Loucy (cell line): ENCODE results near the gene PKNOX2.

Experiments
- H2AFZ ChIP-seq: fragments of 200-600 bp; sonication (generic); 2 replicates; pipeline ENCODE4 v1.6.0; 2016; ENCODE audit warnings: antibody characterized with exemption, mild to moderate bottlenecking, low read length, moderate library complexity
- H3F3A ChIP-seq: fragments of 200-600 bp; 2 replicates; pipeline ENCODE4 v1.6.0; 2016; ENCODE audit warnings: antibody characterized with exemption, low read depth, mild to moderate bottlenecking
- H3K27me3 ChIP-seq: fragments of 200-600 bp; sonication (generic); 2 replicates; pipeline ENCODE4 v1.6.1; 2014; ENCODE audit warnings: low read length, mild to moderate bottlenecking; ENCODE audit not compliant: insufficient read depth, poor library complexity, severe bottlenecking
- H3K36me3 ChIP-seq: fragments of 200-600 bp; sonication (generic); 2 replicates; pipeline ENCODE4 v1.6.1; 2016; ENCODE audit warnings: low read length; ENCODE audit not compliant: insufficient read depth
- H3K4me1 ChIP-seq: fragments of 200-600 bp; sonication (generic); 2 replicates; pipeline ENCODE4 v1.5.1; 2014; ENCODE audit warnings: low read length, mild to moderate bottlenecking; ENCODE audit not compliant: insufficient read depth, poor library complexity, severe bottlenecking
- H3K4me2 ChIP-seq: fragments of 200-600 bp; sonication (generic); 2 replicates; pipeline ENCODE4 v1.6.0; 2014; ENCODE audit warnings: antibody characterized with exemption, low read length, low read depth, mild to moderate bottlenecking; ENCODE audit not compliant: poor library complexity, severe bottlenecking
- H3K4me3 ChIP-seq: fragments of 200-600 bp; sonication (generic); 2 replicates; pipeline ENCODE4 v1.5.1; 2014; ENCODE audit warnings: low read length, mild to moderate bottlenecking, mixed read lengths; ENCODE audit not compliant: poor library complexity, severe bottlenecking
- H3K79me2 ChIP-seq: fragments of 200-600 bp; sonication (generic); 2 replicates; pipeline ENCODE4 v1.6.1; 2014; ENCODE audit warnings: low read length; ENCODE audit not compliant: insufficient read depth
- H3K9ac ChIP-seq: fragments of 200-600 bp; sonication (generic); 2 replicates; pipeline ENCODE4 v1.6.0; 2014; ENCODE audit warnings: mild to moderate bottlenecking, low read depth, low read length, moderate library complexity; ENCODE audit not compliant: poor library complexity, severe bottlenecking
- H3K9me2 ChIP-seq: fragments of 200-600 bp; sonication (generic); replicated peaks from 2 replicates; pipeline ENCODE4 v1.6.1; 2016; ENCODE audit warnings: low read depth, low read length, mixed read lengths
- H3K9me3 ChIP-seq: fragments of 200-600 bp; sonication (generic); 2 replicates; pipeline ENCODE4 v1.6.1; 2014; ENCODE audit warnings: mild to moderate bottlenecking, antibody characterized with exemption, low read length, low read depth; ENCODE audit not compliant: insufficient read depth
- H4K20me1 ChIP-seq: fragments of 200-600 bp; sonication (generic); 2 replicates; pipeline ENCODE4 v1.6.0; 2014; ENCODE audit warnings: antibody characterized with exemption, low read length, mild to moderate bottlenecking; ENCODE audit not compliant: insufficient read depth, poor library complexity, severe bottlenecking
- EZH2phosphoT487 ChIP-seq: fragments of 200-600 bp; IDR thresholded peaks from 2 replicates; pipeline ENCODE4 v1.6.1; 2018; ENCODE audit warnings: antibody characterized with exemption, mild to moderate bottlenecking, moderate library complexity, borderline replicate concordance
- TF ChIP-seq, protein P1 (sequence below): fragments of 200-600 bp; sonication (generic); conservative IDR thresholded peaks from 2 replicates; pipeline ENCODE4 v1.5.1; 2014; ENCODE audit warnings: mild to moderate bottlenecking, antibody characterized with exemption, low read length

PKNOX2 gene

DNA sequence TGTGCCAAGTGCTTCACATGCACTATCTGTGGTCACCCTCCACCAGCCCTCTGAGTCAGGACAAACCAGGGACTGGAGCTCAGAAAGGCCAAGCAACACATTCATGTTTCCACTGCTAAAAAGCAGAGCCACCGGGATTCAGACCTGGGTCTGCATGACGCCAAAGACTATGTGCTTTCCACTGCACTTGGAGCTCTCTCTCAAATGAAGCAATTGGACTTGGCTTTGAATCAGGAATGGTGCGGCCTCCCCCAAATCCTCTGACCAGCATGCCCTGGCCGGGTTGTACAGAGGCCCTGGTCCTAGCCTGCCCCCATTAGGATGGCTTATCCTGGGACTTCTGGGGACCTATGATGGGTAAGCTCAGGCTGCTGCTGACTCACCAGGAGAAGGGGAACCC is 80.7 kb downstream of the PKNOX2 start:
- Histone ChIP-seq H3K27me3 (no peaks in the 10 kb centered on the region), H3K79me2 (no peaks in the 10 kb centered on the region), H3K9ac (no peak overlapping the region), H2AFZ (no peak overlapping the region), H3K4me2 (no peak overlapping the region), H3K9me3 (no peaks in the 10 kb centered on the region), H3K4me1 (no peaks in the 10 kb centered on the region), H3K4me3 (no peak overlapping the region), H3K9me2 (no peaks in the 10 kb centered on the region), H3K36me3 (no peaks in the 10 kb centered on the region), H4K20me1 (no peaks in the 10 kb centered on the region), H3F3A (no peaks in the 10 kb centered on the region)
- TF ChIP-seq EZH2phosphoT487: no peak
- TF ChIP-seq, protein P1, sequence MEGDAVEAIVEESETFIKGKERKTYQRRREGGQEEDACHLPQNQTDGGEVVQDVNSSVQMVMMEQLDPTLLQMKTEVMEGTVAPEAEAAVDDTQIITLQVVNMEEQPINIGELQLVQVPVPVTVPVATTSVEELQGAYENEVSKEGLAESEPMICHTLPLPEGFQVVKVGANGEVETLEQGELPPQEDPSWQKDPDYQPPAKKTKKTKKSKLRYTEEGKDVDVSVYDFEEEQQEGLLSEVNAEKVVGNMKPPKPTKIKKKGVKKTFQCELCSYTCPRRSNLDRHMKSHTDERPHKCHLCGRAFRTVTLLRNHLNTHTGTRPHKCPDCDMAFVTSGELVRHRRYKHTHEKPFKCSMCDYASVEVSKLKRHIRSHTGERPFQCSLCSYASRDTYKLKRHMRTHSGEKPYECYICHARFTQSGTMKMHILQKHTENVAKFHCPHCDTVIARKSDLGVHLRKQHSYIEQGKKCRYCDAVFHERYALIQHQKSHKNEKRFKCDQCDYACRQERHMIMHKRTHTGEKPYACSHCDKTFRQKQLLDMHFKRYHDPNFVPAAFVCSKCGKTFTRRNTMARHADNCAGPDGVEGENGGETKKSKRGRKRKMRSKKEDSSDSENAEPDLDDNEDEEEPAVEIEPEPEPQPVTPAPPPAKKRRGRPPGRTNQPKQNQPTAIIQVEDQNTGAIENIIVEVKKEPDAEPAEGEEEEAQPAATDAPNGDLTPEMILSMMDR: no peak

DNA sequence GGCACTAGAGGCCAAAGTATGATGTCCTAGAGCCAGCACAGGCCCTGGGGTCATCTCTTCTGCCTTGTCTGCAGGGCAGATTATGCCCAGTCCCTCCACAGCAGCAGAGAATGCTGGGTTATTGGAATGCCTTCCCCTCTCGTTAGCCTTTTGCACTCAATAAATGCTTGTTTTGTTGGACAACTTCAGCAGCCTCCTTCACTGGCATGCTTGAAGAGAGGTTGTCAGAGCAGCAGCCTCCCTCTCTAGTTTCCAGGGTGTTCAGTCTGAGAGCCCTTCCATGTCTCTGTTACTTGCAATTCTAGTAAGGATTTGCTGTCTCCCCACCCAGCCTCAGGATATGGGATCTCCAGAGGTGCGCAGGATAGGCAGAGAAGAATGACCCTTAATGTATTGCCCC is 82.9 kb downstream of the PKNOX2 start:
- TF ChIP-seq, protein P1: no peak
- TF ChIP-seq EZH2phosphoT487: no peak
- Histone ChIP-seq H3K4me2 (no peak overlapping the region), H4K20me1 (no peaks in the 10 kb centered on the region), H3K36me3 (no peaks in the 10 kb centered on the region), H3K9ac (no peak overlapping the region), H2AFZ (no peak overlapping the region), H3K9me2 (no peaks in the 10 kb centered on the region), H3K4me1 (no peaks in the 10 kb centered on the region), H3K4me3 (no peak overlapping the region), H3K79me2 (no peaks in the 10 kb centered on the region), H3K9me3 (no peaks in the 10 kb centered on the region), H3F3A (no peaks in the 10 kb centered on the region), H3K27me3 (no peaks in the 10 kb centered on the region)

DNA sequence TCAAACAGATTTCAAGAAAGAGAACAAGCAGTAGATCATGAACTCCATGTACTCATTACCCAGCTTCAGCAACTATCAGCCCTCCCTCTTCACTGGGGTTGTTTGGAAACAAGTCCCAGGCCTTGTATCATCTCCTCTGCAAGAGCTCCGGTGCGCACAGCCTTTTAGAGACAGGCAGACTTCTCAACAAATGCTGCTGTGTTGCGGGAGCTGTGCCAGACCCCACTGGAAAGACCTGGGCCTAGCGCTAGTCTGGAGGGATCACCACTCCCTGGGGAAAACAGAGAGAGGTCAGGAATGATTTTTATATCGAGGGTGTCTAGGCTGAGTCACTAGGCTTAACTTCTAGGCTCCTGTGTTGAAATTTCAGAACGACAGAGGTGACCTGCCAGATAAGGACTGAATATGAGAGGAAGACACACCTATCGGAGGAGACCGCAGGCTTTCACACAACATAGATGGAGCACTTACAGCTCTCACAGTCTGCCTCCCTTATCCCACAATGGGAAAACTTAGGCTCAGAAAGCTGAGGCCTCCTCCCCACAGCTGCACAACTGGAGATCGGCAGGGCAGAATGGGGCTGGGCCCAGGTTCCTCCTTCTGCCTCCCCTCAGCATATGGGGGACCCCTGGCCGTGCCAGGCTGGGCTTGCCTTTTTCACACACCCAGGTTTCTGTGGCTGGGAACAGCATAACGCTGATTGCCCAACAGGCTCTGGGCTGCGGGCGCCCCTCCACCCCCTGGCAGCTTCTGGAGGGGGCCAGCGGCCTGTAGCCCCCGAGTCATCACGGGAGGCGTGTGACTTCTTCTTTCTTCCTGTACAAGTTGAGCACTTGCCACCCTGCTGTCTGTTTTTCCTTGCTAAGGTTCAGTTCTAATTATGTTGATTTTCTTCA is 86.0 kb downstream of the PKNOX2 start:
- H3K4me3 ChIP-seq: no peak overlapping the region
- H3K27me3 ChIP-seq: no peaks in the 10 kb centered on the region
- H3K9me3 ChIP-seq: no peaks in the 10 kb centered on the region
- H3F3A ChIP-seq: no peaks in the 10 kb centered on the region
- no peak overlapping the region for H2AFZ ChIP-seq
- no peaks in the 10 kb centered on the region for H4K20me1 ChIP-seq
- no peaks in the 10 kb centered on the region for H3K79me2 ChIP-seq
- no peak overlapping the region for H3K4me2 ChIP-seq
- no peak overlapping the region for H3K9ac ChIP-seq
- H3K9me2 ChIP-seq: no peaks in the 10 kb centered on the region
- TF ChIP-seq EZH2phosphoT487: no peak
- TF ChIP-seq, protein P1: no peak
- H3K36me3 ChIP-seq: no peaks in the 10 kb centered on the region
- H3K4me1 ChIP-seq: no peaks in the 10 kb centered on the region
